B cell (primary cell): ENCODE measurements around the gene JAM2. TPM values are rescaled to one million over a fixed set of nuclear protein-coding genes. Genes with fewer than 3 reads are reported as not detected.

Experiments used
- ATAC-seq: fragments of 200-7000 bp; cut with Tn5 transposase; one replicate; pipeline ENCODE4 v1.10.0; 2021; ENCODE audit warnings: low read depth, mild to moderate bottlenecking, moderate number of reproducible peaks, moderate library complexity
- CTCF ChIA-PET: fragments of 350-600 bp; sonication (Branson Sonifier 250); formaldehyde crosslinking; loops from one replicate; lab custom pipeline; 2021; ENCODE audit warnings: antibody characterized with exemption, inconsistent platforms; lab: Charles Lee
- POLR2A ChIA-PET: fragments of 350-600 bp; sonication (Branson Sonifier 250); formaldehyde crosslinking; loops from one replicate; lab custom pipeline; 2021; ENCODE audit warnings: antibody characterized with exemption; lab: Charles Lee
- DNase-seq: peaks from one replicate; pipeline ENCODE4 v3.0.0; 2013
- H2AFZ ChIP-seq: 2 replicates; pipeline ENCODE4 v1.6.1; 2012; ENCODE audit warnings: mild to moderate bottlenecking, low read depth, low read length; ENCODE audit not compliant: insufficient read depth, poor library complexity, severe bottlenecking
- H3K27ac ChIP-seq, 2 donors: 1 replicate in 1 of 2; 2 replicates in 1 of 2; pipeline ENCODE4 v1.5.1; 2012 to 2013; ENCODE audit warnings: low read length in 2 of 2, mild to moderate bottlenecking in 2 of 2, moderate library complexity in 1 of 2
- H3K27me3 ChIP-seq, 4 experiments: fragments of 200-600 bp in 1 of 4; sonication (generic) in 1 of 4; replicated peaks in 1 of 4; 1 replicate in 2 of 4; 2 replicates in 2 of 4; pipeline versions ENCODE4 v1.6.1 to v1.7.0; 2013 to 2016; ENCODE audit warnings: low read length in 3 of 4, mild to moderate bottlenecking in 2 of 4, mixed read lengths in 1 of 4, moderate library complexity in 1 of 4; ENCODE audit not compliant: insufficient read depth in 4 of 4, control insufficient read depth in 3 of 4; ENCODE audit errors: control extremely low read depth in 1 of 4
- H3K36me3 ChIP-seq, 2 experiments: replicated peaks in 1 of 2; 1 replicate in 1 of 2; 2 replicates in 1 of 2; pipeline versions ENCODE4 v1.6.1 to v1.7.1; 2013; ENCODE audit warnings: low read length in 1 of 2; ENCODE audit not compliant: insufficient read depth in 2 of 2, control insufficient read depth in 1 of 2; ENCODE audit errors: control extremely low read depth in 1 of 2, extremely low read depth in 1 of 2
- H3K4me1 ChIP-seq, 2 donors: fragments of 200-600 bp in 1 of 2; sonication (generic) in 1 of 2; 1 replicate in 1 of 2; 2 replicates in 1 of 2; pipeline versions ENCODE4 v1.5.1 to v1.6.1; 2013 to 2017; ENCODE audit warnings: low read length in 2 of 2; ENCODE audit not compliant: control insufficient read depth in 2 of 2, insufficient read depth in 2 of 2
- H3K4me2 ChIP-seq: replicated peaks from 2 replicates; pipeline ENCODE3; 2012; ENCODE audit warnings: mild to moderate bottlenecking, low read depth, low read length; ENCODE audit not compliant: poor library complexity, severe bottlenecking
- H3K4me3 ChIP-seq, 5 experiments: fragments of 200-600 bp in 1 of 5; sonication (generic) in 1 of 5; 1 replicate in 3 of 5; 2 replicates in 2 of 5; pipeline versions ENCODE4 v1.5.1 to v1.7.0; 2011 to 2016; ENCODE audit warnings: low read length in 4 of 5, mild to moderate bottlenecking in 4 of 5, low read depth in 2 of 5, control low read depth in 1 of 5, moderate library complexity in 1 of 5; ENCODE audit not compliant: insufficient read depth in 1 of 5; ENCODE audit errors: control extremely low read depth in 1 of 5, extremely low read depth in 1 of 5
- H3K79me2 ChIP-seq: fragments of 200-600 bp; sonication (generic); one replicate; pipeline ENCODE4 v1.6.0; 2016; ENCODE audit warnings: low read length; ENCODE audit not compliant: control insufficient read depth, insufficient read depth
- H3K9ac ChIP-seq: fragments of 200-600 bp; sonication (generic); 2 replicates; pipeline ENCODE4 v1.6.1; 2017; ENCODE audit warnings: mild to moderate bottlenecking, low read length, moderate library complexity
- H3K9me3 ChIP-seq, 3 donors: one replicate each; pipeline versions ENCODE4 v1.6.1 to v1.7.1; 2013; ENCODE audit warnings: low read length in 2 of 3; ENCODE audit not compliant: control insufficient read depth in 2 of 3, insufficient read depth in 1 of 3; ENCODE audit errors: control extremely low read depth in 1 of 3
- H4K20me1 ChIP-seq: 2 replicates; pipeline ENCODE4 v1.6.0; 2012; ENCODE audit warnings: mild to moderate bottlenecking, low read length; ENCODE audit not compliant: insufficient read depth, control insufficient read depth, poor library complexity, severe bottlenecking
- H3K27ac Mint-ChIP-seq: one replicate; pipeline ENCODE4 v1.8.0; 2021; ENCODE audit warnings: mixed read lengths
- H3K27me3 Mint-ChIP-seq: one replicate; pipeline ENCODE4 v1.8.0; 2021; ENCODE audit warnings: mixed read lengths
- H3K4me1 Mint-ChIP-seq: one replicate; pipeline ENCODE4 v1.8.0; 2021; ENCODE audit warnings: mixed read lengths
- H3K4me3 Mint-ChIP-seq: one replicate; pipeline ENCODE4 v1.8.0; 2021; ENCODE audit warnings: mixed read lengths
- H3K9me3 Mint-ChIP-seq: one replicate; pipeline ENCODE4 v1.8.0; 2022; ENCODE audit warnings: mixed read lengths; ENCODE audit not compliant: insufficient read depth
- CTCF ChIP-seq: fragments of 200-600 bp; IDR thresholded peaks from one replicate; pipeline ENCODE4 v1.8.0; 2022; ENCODE audit warnings: antibody characterized with exemption, mild to moderate bottlenecking
- EZH2 ChIP-seq: IDR thresholded peaks from 2 replicates; pipeline ENCODE4 v1.6.1; 2012; ENCODE audit warnings: borderline replicate concordance, low read depth, mild to moderate bottlenecking, moderate library complexity, low read length; ENCODE audit not compliant: insufficient read depth, poor library complexity, severe bottlenecking
- WGBS: methylation state at CpG from one replicate; pipeline ENCODE4 v1.1.5; 2013; ENCODE audit warnings: missing lambda C conversion rate; ENCODE audit not compliant: insufficient coverage; 5-methylcytosine and 5-hydroxymethylcytosine counted together
- intact Hi-C: fragments of 100-400 bp; cut with micrococcal nuclease; formaldehyde crosslinking; loops from one replicate; pipeline ENCODE4 v1.10.0; 2022
- polyA plus RNA-seq: library from polyadenylated mRNA; depleted of rRNA; stranded (reverse); fragments of >200 nt; gene quantifications from 2 replicates; pipeline ENCODE4 v1.2.3, GENCODE V29; 2012
- total RNA-seq, 2 donors: library from RNA; stranded (reverse); fragments of 120-200 nt in 1 of 2; gene quantifications; 1 replicate in 1 of 2; 2 replicates in 1 of 2; pipeline versions ENCODE4 v1.2.3 to v1.2.4, GENCODE V29; 2013 to 2022

Gene JAM2
- total and polyA plus RNA-seq, 2 donors (not counting 1 experiment from before 2014, with no cell fraction given) = 0.94 to 1.5 TPM

DNA sequence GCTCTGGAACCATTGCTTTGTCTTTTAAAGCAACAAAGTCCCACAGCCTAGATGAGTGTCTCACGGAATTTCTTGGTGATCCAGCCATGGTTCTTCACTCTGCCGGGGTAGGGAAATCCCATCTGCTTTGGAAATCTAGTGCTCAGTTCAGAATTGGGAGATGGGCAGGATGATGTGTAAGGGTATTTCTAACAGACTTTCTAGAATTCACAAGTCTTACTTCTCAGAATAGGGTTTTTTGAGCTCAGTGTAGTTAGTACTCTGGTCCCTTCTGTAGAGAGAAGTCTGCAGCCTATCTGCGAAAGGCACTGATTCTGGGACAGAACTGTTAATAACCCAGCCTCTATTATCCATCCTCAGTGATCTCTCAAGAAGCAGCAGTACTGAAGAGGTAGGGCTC is 121.0 kb downstream of the JAM2 start:
- Histone ChIP-seq H4K20me1 (peaks cover 16% of the 10 kb centered on the region), H3K9me3 (no peaks in the 10 kb centered on the region), H3K79me2 (peaks cover 4% of the 10 kb centered on the region), H3K36me3 (peaks cover 22 to 70% of the 10 kb centered on the region in 2 experiments), H3K4me3 (no peak overlapping the region), H3K9ac (no peak overlapping the region), H3K27me3 (no peaks in the 10 kb centered on the region), H2AFZ (no peak overlapping the region), H3K4me1 (peaks cover 2 to 4% of the 10 kb centered on the region in 2 donors), H3K4me2 (no peak overlapping the region), H3K27ac (no peak overlapping the region)
- ChIA-PET POLR2A (no interaction called here), CTCF (no interaction called here)
- DNase-seq = no peak
- TF ChIP-seq EZH2 = no peak
- TF ChIP-seq CTCF = no peak
- H3K27me3 Mint-ChIP-seq = no peaks in the 10 kb centered on the region
- H3K4me3 Mint-ChIP-seq = no peak overlapping the region
- peaks cover 11% of the 10 kb centered on the region for H3K4me1 Mint-ChIP-seq
- H3K9me3 Mint-ChIP-seq = no peaks in the 10 kb centered on the region
- intact Hi-C loops = no loop called here
- WGBS = 95% methylated on average over 2 of the region's 3 CpGs
- ATAC-seq = no peak
- no peak overlapping the region for H3K27ac Mint-ChIP-seq

GRCh38 chr21:25760677-25761076 is 121.6 kb downstream of the JAM2 start:
- Histone ChIP-seq H3K4me1 (peaks cover 2 to 4% of the 10 kb centered on the region in 2 donors), H3K79me2 (peaks cover 4% of the 10 kb centered on the region), H3K27ac (no peak overlapping the region), H3K4me2 (no peak overlapping the region), H4K20me1 (peaks cover 14% of the 10 kb centered on the region), H3K4me3 (no peak overlapping the region), H3K27me3 (no peaks in the 10 kb centered on the region), H2AFZ (no peak overlapping the region), H3K9me3 (no peaks in the 10 kb centered on the region), H3K36me3 (peaks cover 24 to 72% of the 10 kb centered on the region in 2 experiments), H3K9ac (no peak overlapping the region)
- DNase-seq (no peak), ATAC-seq (no peak)
- ChIA-PET POLR2A (no interaction called here), CTCF (no interaction called here)
- Mint-ChIP-seq H3K27me3 (no peaks in the 10 kb centered on the region), H3K4me1 (peaks cover 7% of the 10 kb centered on the region), H3K9me3 (no peaks in the 10 kb centered on the region), H3K4me3 (no peak overlapping the region), H3K27ac (no peak overlapping the region)
- no peak for TF ChIP-seq CTCF
- no peak for TF ChIP-seq EZH2
- intact Hi-C loops = no loop called here
- WGBS = no CpG with 5 or more reads among the region's 1 CpG
